Measurements from ENCODE around the gene ST6GAL2.

ST6GAL2 gene

DNA sequence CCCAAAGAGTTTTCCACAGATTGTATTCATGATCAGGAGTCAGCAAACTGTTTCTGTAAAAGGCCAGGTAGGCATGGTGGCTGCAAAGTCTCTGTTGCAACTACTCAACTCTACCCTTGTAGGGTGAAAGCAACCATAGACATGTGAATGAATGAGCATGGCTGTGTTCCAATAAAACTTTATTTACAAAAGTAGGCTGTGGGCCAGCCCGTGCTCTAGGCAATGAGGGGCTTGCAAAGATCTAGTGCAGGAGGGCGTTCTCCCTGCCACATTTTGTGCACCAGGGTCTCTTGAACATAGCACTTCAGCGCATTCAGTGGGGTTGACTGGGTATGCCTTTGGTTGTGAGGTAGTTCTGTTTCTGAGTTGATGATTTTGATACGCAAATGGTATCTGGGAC, 85.8 kb downstream of the ST6GAL2 start:
- H3K4me3 ChIP-seq (ENCODE audit: low read depth, low read length), result no peak overlapping the region
- TF ChIP-seq, protein P1, sequence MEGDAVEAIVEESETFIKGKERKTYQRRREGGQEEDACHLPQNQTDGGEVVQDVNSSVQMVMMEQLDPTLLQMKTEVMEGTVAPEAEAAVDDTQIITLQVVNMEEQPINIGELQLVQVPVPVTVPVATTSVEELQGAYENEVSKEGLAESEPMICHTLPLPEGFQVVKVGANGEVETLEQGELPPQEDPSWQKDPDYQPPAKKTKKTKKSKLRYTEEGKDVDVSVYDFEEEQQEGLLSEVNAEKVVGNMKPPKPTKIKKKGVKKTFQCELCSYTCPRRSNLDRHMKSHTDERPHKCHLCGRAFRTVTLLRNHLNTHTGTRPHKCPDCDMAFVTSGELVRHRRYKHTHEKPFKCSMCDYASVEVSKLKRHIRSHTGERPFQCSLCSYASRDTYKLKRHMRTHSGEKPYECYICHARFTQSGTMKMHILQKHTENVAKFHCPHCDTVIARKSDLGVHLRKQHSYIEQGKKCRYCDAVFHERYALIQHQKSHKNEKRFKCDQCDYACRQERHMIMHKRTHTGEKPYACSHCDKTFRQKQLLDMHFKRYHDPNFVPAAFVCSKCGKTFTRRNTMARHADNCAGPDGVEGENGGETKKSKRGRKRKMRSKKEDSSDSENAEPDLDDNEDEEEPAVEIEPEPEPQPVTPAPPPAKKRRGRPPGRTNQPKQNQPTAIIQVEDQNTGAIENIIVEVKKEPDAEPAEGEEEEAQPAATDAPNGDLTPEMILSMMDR (IDR thresholded peaks at IDR 0.05; ENCODE audit: low read depth, low read length), result no peak

DNA sequence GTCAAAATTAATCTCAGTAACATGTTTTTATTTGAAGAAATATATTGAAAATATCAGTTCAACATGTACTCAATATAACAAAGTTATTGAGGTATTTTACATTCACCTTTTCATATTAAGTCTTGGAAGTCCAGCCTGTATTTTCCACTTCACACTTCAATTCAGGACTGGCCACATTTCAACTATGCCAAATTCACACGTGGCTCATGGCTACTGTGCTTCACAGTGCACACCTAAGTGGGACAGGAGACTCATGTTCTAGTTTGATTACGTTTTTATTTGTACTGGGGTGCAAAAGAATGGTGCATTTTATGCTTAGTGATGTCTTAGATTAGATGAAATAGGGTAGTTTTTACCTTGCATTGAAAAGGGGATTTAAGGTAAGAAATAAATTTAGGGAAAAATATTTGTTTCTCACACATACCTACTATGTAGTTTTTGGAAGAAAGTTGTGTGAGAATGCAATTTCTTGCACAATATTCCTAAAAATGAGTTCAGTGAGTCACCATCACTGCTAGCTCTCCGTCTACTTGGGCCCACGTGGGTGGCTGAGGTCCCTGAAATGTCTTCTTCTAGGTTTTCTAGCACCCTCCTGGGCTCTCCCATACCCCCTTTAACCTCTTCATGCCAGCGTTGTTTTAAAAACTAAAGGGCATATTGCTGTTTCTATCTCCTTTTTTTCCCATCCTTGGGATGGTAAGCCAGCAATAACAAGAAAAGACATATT, 87.0 kb downstream of the ST6GAL2 start:
- H3K4me3 ChIP-seq (ENCODE audit: low read depth, low read length), result no peak overlapping the region
- TF ChIP-seq, protein P1 (IDR thresholded peaks at IDR 0.05; ENCODE audit: low read depth, low read length), result no peak

DNA sequence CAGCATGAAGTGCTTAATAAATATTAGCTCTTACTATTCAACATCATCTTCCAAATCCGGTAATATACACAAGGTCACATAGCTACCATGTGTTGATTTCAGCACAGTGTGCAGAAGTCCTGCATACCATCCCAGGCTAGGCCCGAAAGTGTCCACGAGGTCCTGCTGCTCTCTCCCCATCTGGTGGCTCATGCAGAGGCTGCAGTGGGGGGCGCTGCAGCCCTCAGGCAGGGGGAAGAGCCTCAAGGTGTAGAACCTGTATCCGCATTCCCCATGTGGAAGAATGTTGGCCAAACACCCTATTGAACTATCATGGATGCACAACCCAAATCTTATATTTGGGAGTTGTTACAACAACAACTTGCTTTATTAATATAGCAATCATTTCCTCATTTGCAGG, 88.5 kb downstream of the ST6GAL2 start:
- TF ChIP-seq, protein P1 (IDR thresholded peaks at IDR 0.05; ENCODE audit: low read depth, low read length), result no peak
- no peak overlapping the region for H3K4me3 ChIP-seq (ENCODE audit: low read depth, low read length)

DNA sequence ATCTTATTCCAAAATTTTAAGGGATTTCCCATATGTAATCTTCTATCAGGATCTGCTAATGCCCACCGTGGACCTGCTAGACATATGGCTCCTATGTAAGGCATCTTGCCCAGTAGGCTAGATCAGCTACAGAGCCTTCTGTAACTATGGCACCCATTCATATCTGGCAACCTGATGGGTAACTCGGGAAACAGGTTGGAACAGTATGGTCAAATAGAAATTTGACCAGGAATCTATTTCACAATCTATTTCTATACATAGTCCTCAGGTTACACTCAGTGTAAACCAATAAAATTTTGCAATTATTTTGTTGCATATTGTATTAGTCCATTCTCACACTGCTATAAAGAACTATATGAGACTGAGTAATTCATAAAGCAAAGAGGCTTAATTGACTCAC, 93.3 kb downstream of the ST6GAL2 start:
- H3K4me3 ChIP-seq (ENCODE audit: low read depth, low read length), result no peak overlapping the region
- TF ChIP-seq, protein P1 (IDR thresholded peaks at IDR 0.05; ENCODE audit: low read depth, low read length), result no peak

DNA sequence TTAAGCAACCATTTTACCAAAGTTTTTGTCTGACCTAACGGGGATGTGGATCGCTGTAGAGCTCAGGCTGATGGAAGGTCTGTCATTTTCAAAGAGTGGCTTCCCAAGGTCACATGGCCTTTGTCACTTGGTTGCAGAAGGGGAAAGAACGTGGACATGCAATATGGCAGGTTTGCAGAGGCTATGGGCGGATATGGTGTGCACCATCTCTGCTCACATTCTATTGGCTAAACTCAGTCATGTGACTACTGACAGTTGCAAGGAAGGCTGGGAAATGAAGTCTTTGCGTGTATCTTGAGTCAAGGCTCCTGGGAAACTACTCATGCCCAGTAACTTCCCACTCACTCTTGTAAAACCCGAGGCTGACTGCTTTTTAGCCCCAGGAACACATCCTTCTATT, 96.8 kb downstream of the ST6GAL2 start:
- TF ChIP-seq, protein P1 (IDR thresholded peaks at IDR 0.05; ENCODE audit: low read depth, low read length), result no peak
- H3K4me3 ChIP-seq (ENCODE audit: low read depth, low read length), result no peak overlapping the region

DNA sequence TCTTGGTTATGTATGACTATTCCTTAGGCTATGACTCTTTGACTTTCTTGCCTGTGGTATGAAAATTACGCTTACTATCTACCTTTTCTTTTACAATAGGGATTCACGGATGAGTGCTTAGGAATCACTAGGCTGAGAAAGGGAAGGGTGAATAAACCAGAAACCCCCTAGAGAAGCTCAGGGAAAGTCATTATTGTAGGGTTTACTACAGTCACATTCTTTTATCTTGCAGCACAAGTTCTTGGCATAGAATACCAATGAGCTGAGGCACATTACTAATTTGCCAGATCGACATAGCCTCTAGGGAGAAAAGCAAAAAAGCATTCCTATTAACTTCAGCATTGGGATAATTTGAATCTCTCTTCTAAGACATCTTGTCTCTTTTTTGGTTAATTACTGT, 103.3 kb downstream of the ST6GAL2 start:
- TF ChIP-seq, protein P1 (IDR thresholded peaks at IDR 0.05; ENCODE audit: low read depth, low read length), result no peak
- H3K4me3 ChIP-seq (ENCODE audit: low read depth, low read length), result no peak overlapping the region

DNA sequence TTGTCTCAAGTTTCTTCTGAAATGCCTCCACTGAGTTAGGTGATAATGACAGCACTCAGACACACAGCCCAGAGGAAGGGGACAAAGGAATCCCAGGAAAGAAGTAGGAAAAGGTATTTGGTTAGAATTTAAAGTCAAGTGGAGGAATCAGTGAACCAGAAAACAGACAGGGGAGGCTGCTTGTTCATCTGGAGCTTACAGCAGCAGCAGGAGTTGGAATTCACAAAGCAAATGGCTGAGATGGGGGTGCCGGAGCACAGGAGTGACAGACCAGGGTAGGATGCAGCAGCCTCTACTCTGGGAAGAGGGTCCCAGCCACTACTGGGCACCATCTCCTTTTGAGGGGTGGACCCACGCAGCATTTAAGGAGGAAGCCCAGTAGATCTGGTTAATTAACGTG, 104.8 kb downstream of the ST6GAL2 start:
- TF ChIP-seq, protein P1 (IDR thresholded peaks at IDR 0.05; ENCODE audit: low read depth, low read length), result no peak
- no peak overlapping the region for H3K4me3 ChIP-seq (ENCODE audit: low read depth, low read length)

All from WI38 (cell line).